ENCODE results near the gene OR7G3. TPM values are rescaled to one million over a fixed set of nuclear protein-coding genes. Genes with fewer than 3 reads are reported as not detected.

The OR7G3 gene
- total RNA-seq, result not detected

GRCh38 chr19:9126900-9127405 is at the start of gene OR7G3:
OR7G3 (minus strand) TSS chr19:9126950; CDS start chr19:9126950, 0 bp downstream.
- Mint-ChIP-seq H3K9me3 (no peaks in the 10 kb centered on the region), H3K4me1 (ENCODE audit: low read depth) (peaks cover 5% of the 10 kb centered on the region), H3K4me3 (no peak within 1 kb of the TSS), H3K27me3 (ENCODE audit: low read depth) (peaks cover 37% of the 10 kb centered on the region), H3K36me3 (ENCODE audit: insufficient read depth) (no peaks in the 10 kb centered on the region)
- ATAC-seq (no peak), DNase-seq (no peak)

- no peaks in the 10 kb centered on the region for H3K4me1 Mint-ChIP-seq (ENCODE audit: low read depth)
- no peak overlapping the region for H3K4me3 Mint-ChIP-seq
- no peaks in the 10 kb centered on the region for H3K36me3 Mint-ChIP-seq (ENCODE audit: insufficient read depth)
- H3K27me3 Mint-ChIP-seq (ENCODE audit: low read depth), result peaks cover 8% of the 10 kb centered on the region
- ATAC-seq, result no peak
- no peaks in the 10 kb centered on the region for H3K9me3 Mint-ChIP-seq
- no peak for DNase-seq
Observed at GRCh38 chr19:9175326-9175725, 48.6 kb upstream of the OR7G3 start.

GRCh38 chr19:9171393-9171991 is 44.7 kb upstream of the OR7G3 start:
- ATAC-seq (no peak), DNase-seq (no peak)
- peaks cover 2% of the 10 kb centered on the region for H3K36me3 Mint-ChIP-seq (ENCODE audit: insufficient read depth)
- no peak overlapping the region for H3K4me3 Mint-ChIP-seq
- H3K27me3 Mint-ChIP-seq (ENCODE audit: low read depth), result no peaks in the 10 kb centered on the region
- no peaks in the 10 kb centered on the region for H3K9me3 Mint-ChIP-seq
- H3K4me1 Mint-ChIP-seq (ENCODE audit: low read depth), result no peaks in the 10 kb centered on the region

GRCh38 chr19:9166846-9167245 is 40.1 kb upstream of the OR7G3 start:
- DNase-seq (no peak), ATAC-seq (no peak)
- no peaks in the 10 kb centered on the region for H3K4me1 Mint-ChIP-seq (ENCODE audit: low read depth)
- no peaks in the 10 kb centered on the region for H3K27me3 Mint-ChIP-seq (ENCODE audit: low read depth)
- H3K36me3 Mint-ChIP-seq (ENCODE audit: insufficient read depth), result peaks cover 33% of the 10 kb centered on the region
- no peak overlapping the region for H3K4me3 Mint-ChIP-seq
- H3K9me3 Mint-ChIP-seq, result no peaks in the 10 kb centered on the region

GRCh38 chr19:9165261-9165660 is 38.5 kb upstream of the OR7G3 start:
- no peaks in the 10 kb centered on the region for H3K27me3 Mint-ChIP-seq (ENCODE audit: low read depth)
- ATAC-seq (no peak), DNase-seq (no peak)
- no peak overlapping the region for H3K4me3 Mint-ChIP-seq
- H3K4me1 Mint-ChIP-seq (ENCODE audit: low read depth), result no peaks in the 10 kb centered on the region
- peaks cover 49% of the 10 kb centered on the region for H3K36me3 Mint-ChIP-seq (ENCODE audit: insufficient read depth)
- peaks cover 9% of the 10 kb centered on the region for H3K9me3 Mint-ChIP-seq

- DNase-seq, result no peak
- Mint-ChIP-seq H3K36me3 (ENCODE audit: insufficient read depth) (peaks cover 77% of the 10 kb centered on the region), H3K4me3 (no peak overlapping the region), H3K9me3 (peaks cover 13% of the 10 kb centered on the region), H3K4me1 (ENCODE audit: low read depth) (no peaks in the 10 kb centered on the region), H3K27me3 (ENCODE audit: low read depth) (no peaks in the 10 kb centered on the region)
- ATAC-seq, result no peak
Observed at GRCh38 chr19:9161427-9161826, 34.7 kb upstream of the OR7G3 start.

GRCh38 chr19:9159891-9160290 is 33.1 kb upstream of the OR7G3 start:
- ATAC-seq (no peak), DNase-seq (no peak)
- H3K9me3 Mint-ChIP-seq, result peaks cover 13% of the 10 kb centered on the region
- no peak overlapping the region for H3K4me3 Mint-ChIP-seq
- peaks cover 82% of the 10 kb centered on the region for H3K36me3 Mint-ChIP-seq (ENCODE audit: insufficient read depth)
- H3K27me3 Mint-ChIP-seq (ENCODE audit: low read depth), result no peaks in the 10 kb centered on the region
- H3K4me1 Mint-ChIP-seq (ENCODE audit: low read depth), result peaks cover 10% of the 10 kb centered on the region

- no peak overlapping the region for H3K4me3 Mint-ChIP-seq
- H3K9me3 Mint-ChIP-seq, result peaks cover 14% of the 10 kb centered on the region
- DNase-seq (no peak), ATAC-seq (no peak)
- H3K4me1 Mint-ChIP-seq (ENCODE audit: low read depth), result peaks cover 30% of the 10 kb centered on the region
- no peaks in the 10 kb centered on the region for H3K27me3 Mint-ChIP-seq (ENCODE audit: low read depth)
- H3K36me3 Mint-ChIP-seq (ENCODE audit: insufficient read depth), result peaks cover 86% of the 10 kb centered on the region
Observed at GRCh38 chr19:9156304-9156703, 29.6 kb upstream of the OR7G3 start.

- ATAC-seq (no peak), DNase-seq (no peak)
- H3K4me3 Mint-ChIP-seq, result no peak overlapping the region
- peaks cover 86% of the 10 kb centered on the region for H3K36me3 Mint-ChIP-seq (ENCODE audit: insufficient read depth)
- H3K27me3 Mint-ChIP-seq (ENCODE audit: low read depth), result no peaks in the 10 kb centered on the region
- H3K9me3 Mint-ChIP-seq, result peaks cover 14% of the 10 kb centered on the region
- H3K4me1 Mint-ChIP-seq (ENCODE audit: low read depth), result peaks cover 37% of the 10 kb centered on the region
Observed at GRCh38 chr19:9155591-9155990, 28.8 kb upstream of the OR7G3 start.

- Mint-ChIP-seq H3K4me1 (ENCODE audit: low read depth) (peaks cover 68% of the 10 kb centered on the region), H3K36me3 (ENCODE audit: insufficient read depth) (peaks cover 86% of the 10 kb centered on the region), H3K9me3 (peaks cover 11% of the 10 kb centered on the region), H3K4me3 (no peak overlapping the region), H3K27me3 (ENCODE audit: low read depth) (no peaks in the 10 kb centered on the region)
- ATAC-seq, result peak; percentile 43 to 46
- DNase-seq, result no peak
Observed at GRCh38 chr19:9151367-9151766, 24.6 kb upstream of the OR7G3 start.

- H3K4me3 Mint-ChIP-seq, result no peak overlapping the region
Observed at GRCh38 chr19:9150650-9151049, 23.9 kb upstream of the OR7G3 start.

GRCh38 chr19:9149997-9150396 is 23.2 kb upstream of the OR7G3 start:
- DNase-seq (no peak), ATAC-seq (no peak)
- Mint-ChIP-seq H3K4me3 (no peak overlapping the region), H3K4me1 (ENCODE audit: low read depth) (peaks cover 65% of the 10 kb centered on the region), H3K9me3 (peaks cover 16% of the 10 kb centered on the region), H3K36me3 (ENCODE audit: insufficient read depth) (peaks cover 78% of the 10 kb centered on the region), H3K27me3 (ENCODE audit: low read depth) (no peaks in the 10 kb centered on the region)

More at GRCh38 chr19:9150650-9151049, 23.9 kb upstream of the OR7G3 start:
- peaks cover 81% of the 10 kb centered on the region for H3K36me3 Mint-ChIP-seq (ENCODE audit: insufficient read depth)
- H3K27me3 Mint-ChIP-seq (ENCODE audit: low read depth), result no peaks in the 10 kb centered on the region
- ATAC-seq (no peak), DNase-seq (no peak)
- peaks cover 69% of the 10 kb centered on the region for H3K4me1 Mint-ChIP-seq (ENCODE audit: low read depth)
- peaks cover 13% of the 10 kb centered on the region for H3K9me3 Mint-ChIP-seq

GRCh38 chr19:9148697-9149096 is 21.9 kb upstream of the OR7G3 start:
- Mint-ChIP-seq H3K4me1 (ENCODE audit: low read depth) (peaks cover 69% of the 10 kb centered on the region), H3K36me3 (ENCODE audit: insufficient read depth) (peaks cover 79% of the 10 kb centered on the region), H3K9me3 (peaks cover 22% of the 10 kb centered on the region), H3K27me3 (ENCODE audit: low read depth) (no peaks in the 10 kb centered on the region), H3K4me3 (no peak overlapping the region)
- DNase-seq (no peak), ATAC-seq (no peak)

GRCh38 chr19:9146882-9147281 is 20.1 kb upstream of the OR7G3 start:
- H3K4me3 Mint-ChIP-seq, result no peak overlapping the region
- H3K36me3 Mint-ChIP-seq (ENCODE audit: insufficient read depth), result peaks cover 73% of the 10 kb centered on the region
- no peaks in the 10 kb centered on the region for H3K27me3 Mint-ChIP-seq (ENCODE audit: low read depth)
- DNase-seq, result no peak
- peaks cover 70% of the 10 kb centered on the region for H3K4me1 Mint-ChIP-seq (ENCODE audit: low read depth)
- peaks cover 22% of the 10 kb centered on the region for H3K9me3 Mint-ChIP-seq
- no peak for ATAC-seq

- Mint-ChIP-seq H3K9me3 (peaks cover 11% of the 10 kb centered on the region), H3K4me3 (no peak overlapping the region), H3K36me3 (ENCODE audit: insufficient read depth) (peaks cover 55% of the 10 kb centered on the region), H3K27me3 (ENCODE audit: low read depth) (no peaks in the 10 kb centered on the region), H3K4me1 (ENCODE audit: low read depth) (peaks cover 65% of the 10 kb centered on the region)
- ATAC-seq (no peak), DNase-seq (no peak)
Observed at GRCh38 chr19:9144920-9145319, 18.2 kb upstream of the OR7G3 start.

All from activated T-cell treated with anti-CD3 and anti-CD28 coated beads, Interleukin-2, amount 50 U/mL, for 4 hours (primary cell).